DOHH2 (cell line): Measurements from ENCODE around the gene CLDN22.

Source experiments
- H3F3A ChIP-seq: fragments of 200-600 bp; sonication (generic), shearing (Covaris generic); 2 replicates; pipeline ENCODE4 v1.6.0; 2016; ENCODE audit warnings: antibody characterized with exemption, mild to moderate bottlenecking; ENCODE audit not compliant: control insufficient read depth, insufficient read depth
- H3K27ac ChIP-seq: fragments of 200-600 bp; sonication (generic); 2 replicates; pipeline ENCODE4 v1.5.1; 2014; ENCODE audit warnings: low read depth, mild to moderate bottlenecking, low read length, moderate library complexity
- H3K27me3 ChIP-seq: fragments of 200-600 bp; sonication (generic); 2 replicates; pipeline ENCODE4 v1.6.1; 2014; ENCODE audit warnings: mild to moderate bottlenecking, low read length, mixed read lengths; ENCODE audit not compliant: control insufficient read depth
- H3K36me3 ChIP-seq: fragments of 200-600 bp; sonication (generic); 2 replicates; pipeline ENCODE4 v1.6.1; 2014; ENCODE audit warnings: mild to moderate bottlenecking, low read length, moderate library complexity, mixed read lengths; ENCODE audit not compliant: control insufficient read depth
- H3K4me1 ChIP-seq: fragments of 200-600 bp; sonication (generic); 2 replicates; pipeline ENCODE4 v1.6.1; 2014; ENCODE audit warnings: mild to moderate bottlenecking, low read length, mixed read lengths; ENCODE audit not compliant: control insufficient read depth
- H3K4me2 ChIP-seq: fragments of 200-600 bp; sonication (generic); 2 replicates; pipeline ENCODE4 v1.6.0; 2014; ENCODE audit warnings: mild to moderate bottlenecking, low read length, moderate library complexity
- H3K4me3 ChIP-seq: fragments of 200-600 bp; sonication (generic); 2 replicates; pipeline ENCODE4 v1.5.1; 2014; ENCODE audit warnings: mild to moderate bottlenecking, low read length, mixed read lengths
- H3K79me2 ChIP-seq: fragments of 200-600 bp; sonication (generic); 2 replicates; pipeline ENCODE4 v1.6.1; 2014; ENCODE audit warnings: mild to moderate bottlenecking, low read length, mixed read lengths; ENCODE audit not compliant: control insufficient read depth
- H3K9me2 ChIP-seq: fragments of 200-600 bp; sonication (generic); replicated peaks from 2 replicates; pipeline ENCODE4 v1.6.1; 2014; ENCODE audit warnings: mild to moderate bottlenecking, low read length, mixed read lengths; ENCODE audit not compliant: control insufficient read depth
- H3K9me3 ChIP-seq: fragments of 200-600 bp; sonication (generic); 2 replicates; pipeline ENCODE4 v1.6.1; 2014; ENCODE audit warnings: antibody characterized with exemption, low read length, mixed read lengths; ENCODE audit not compliant: control insufficient read depth, insufficient read depth
- H4K20me1 ChIP-seq: fragments of 200-600 bp; sonication (generic); 2 replicates; pipeline ENCODE4 v1.6.0; 2014; ENCODE audit warnings: low read depth, mild to moderate bottlenecking, antibody characterized with exemption, low read length, moderate library complexity; ENCODE audit not compliant: control insufficient read depth, insufficient read depth
- EZH2phosphoT487 ChIP-seq: fragments of 200-600 bp; sonication (generic); IDR thresholded peaks from 2 replicates; pipeline ENCODE4 v1.6.1; 2017; ENCODE audit warnings: borderline replicate concordance, mild to moderate bottlenecking, antibody characterized with exemption, low read length, moderate library complexity, mixed read lengths
- TF ChIP-seq, protein P1 (sequence below): fragments of 200-600 bp; sonication (generic); IDR thresholded peaks from one replicate; pipeline ENCODE4 v1.5.1; 2014; ENCODE audit warnings: antibody characterized with exemption, mild to moderate bottlenecking, low read depth, low read length; ENCODE audit not compliant: poor library complexity, severe bottlenecking

The CLDN22 gene

DNA sequence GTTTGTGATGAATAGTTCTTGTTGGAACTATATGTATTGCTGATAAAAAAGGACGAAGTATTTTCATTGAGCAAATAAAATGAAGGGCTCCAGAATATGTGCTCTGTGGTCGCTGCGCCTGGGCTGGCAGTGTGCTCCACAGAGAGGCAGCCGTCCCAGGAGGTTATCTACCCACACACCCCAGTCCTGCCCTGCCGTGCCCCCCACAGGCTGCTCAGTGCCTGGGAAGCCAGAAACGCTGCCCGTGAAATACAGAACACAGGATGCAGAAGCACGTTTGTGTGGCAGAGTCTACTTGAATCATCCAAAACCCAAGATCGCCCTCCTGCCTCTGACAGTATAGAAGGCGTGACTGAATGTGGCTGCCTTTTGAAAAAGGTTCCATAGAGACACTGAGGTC is 1.4 kb downstream of the CLDN22 start:
- TF ChIP-seq, protein P1, sequence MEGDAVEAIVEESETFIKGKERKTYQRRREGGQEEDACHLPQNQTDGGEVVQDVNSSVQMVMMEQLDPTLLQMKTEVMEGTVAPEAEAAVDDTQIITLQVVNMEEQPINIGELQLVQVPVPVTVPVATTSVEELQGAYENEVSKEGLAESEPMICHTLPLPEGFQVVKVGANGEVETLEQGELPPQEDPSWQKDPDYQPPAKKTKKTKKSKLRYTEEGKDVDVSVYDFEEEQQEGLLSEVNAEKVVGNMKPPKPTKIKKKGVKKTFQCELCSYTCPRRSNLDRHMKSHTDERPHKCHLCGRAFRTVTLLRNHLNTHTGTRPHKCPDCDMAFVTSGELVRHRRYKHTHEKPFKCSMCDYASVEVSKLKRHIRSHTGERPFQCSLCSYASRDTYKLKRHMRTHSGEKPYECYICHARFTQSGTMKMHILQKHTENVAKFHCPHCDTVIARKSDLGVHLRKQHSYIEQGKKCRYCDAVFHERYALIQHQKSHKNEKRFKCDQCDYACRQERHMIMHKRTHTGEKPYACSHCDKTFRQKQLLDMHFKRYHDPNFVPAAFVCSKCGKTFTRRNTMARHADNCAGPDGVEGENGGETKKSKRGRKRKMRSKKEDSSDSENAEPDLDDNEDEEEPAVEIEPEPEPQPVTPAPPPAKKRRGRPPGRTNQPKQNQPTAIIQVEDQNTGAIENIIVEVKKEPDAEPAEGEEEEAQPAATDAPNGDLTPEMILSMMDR, result no peak
- no peak for TF ChIP-seq EZH2phosphoT487
- H3K4me1 ChIP-seq, result no peaks in the 10 kb centered on the region
- H3K27me3 ChIP-seq, result 0 out of 2 replicates have a peak, but pooled peaks cover 3% of the 10 kb centered on the region
- no peaks in the 10 kb centered on the region for H3K9me3 ChIP-seq
- H3K9me2 ChIP-seq, result no peaks in the 10 kb centered on the region
- no peaks in the 10 kb centered on the region for H3K79me2 ChIP-seq
- H3K4me3 ChIP-seq, result no peak overlapping the region
- no peaks in the 10 kb centered on the region for H3F3A ChIP-seq
- no peak overlapping the region for H3K27ac ChIP-seq
- H4K20me1 ChIP-seq, result no peaks in the 10 kb centered on the region
- H3K4me2 ChIP-seq, result no peak overlapping the region
- H3K36me3 ChIP-seq, result no peaks in the 10 kb centered on the region

- no peak for TF ChIP-seq EZH2phosphoT487
- TF ChIP-seq, protein P1, result no peak
- no peak overlapping the region for H3K4me2 ChIP-seq
- no peaks in the 10 kb centered on the region for H3K9me3 ChIP-seq
- H3K79me2 ChIP-seq, result no peaks in the 10 kb centered on the region
- H3K27ac ChIP-seq, result no peak overlapping the region
- H4K20me1 ChIP-seq, result no peaks in the 10 kb centered on the region
- H3K4me3 ChIP-seq, result no peak overlapping the region
- no peaks in the 10 kb centered on the region for H3F3A ChIP-seq
- 0 out of 2 replicates have a peak, but pooled peaks cover 3% of the 10 kb centered on the region for H3K27me3 ChIP-seq
- no peaks in the 10 kb centered on the region for H3K4me1 ChIP-seq
- H3K36me3 ChIP-seq, result no peaks in the 10 kb centered on the region
- no peaks in the 10 kb centered on the region for H3K9me2 ChIP-seq
Measured at GRCh38 chr4:183314806-183315205, 5.3 kb downstream of the CLDN22 start.

DNA sequence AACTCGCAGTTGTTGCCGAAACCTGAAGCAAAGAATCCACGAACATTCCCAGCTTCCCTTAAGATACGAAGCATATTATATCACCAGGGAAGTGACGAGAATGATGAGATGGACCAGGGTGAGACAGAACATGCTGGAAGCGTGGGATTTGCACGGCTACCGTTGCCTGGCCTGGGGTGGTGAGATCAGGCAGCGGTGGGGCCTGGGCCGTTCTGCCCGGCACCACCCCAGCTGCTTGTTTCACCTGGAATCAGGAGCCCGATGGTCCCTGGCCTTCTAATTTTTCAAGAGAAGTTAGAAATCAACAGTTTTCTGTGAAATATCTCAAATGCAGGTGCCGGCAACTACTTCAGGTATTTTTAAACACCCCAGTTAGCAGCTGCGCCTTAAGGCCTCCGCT is 5.7 kb downstream of the CLDN22 start:
- Histone ChIP-seq H3K4me2 (no peak overlapping the region), H4K20me1 (no peaks in the 10 kb centered on the region), H3K79me2 (no peaks in the 10 kb centered on the region), H3K9me3 (no peaks in the 10 kb centered on the region), H3K27me3 (0 out of 2 replicates have a peak, but pooled peaks cover 3% of the 10 kb centered on the region), H3K9me2 (no peaks in the 10 kb centered on the region), H3K36me3 (no peaks in the 10 kb centered on the region), H3F3A (no peaks in the 10 kb centered on the region), H3K4me3 (no peak overlapping the region), H3K27ac (no peak overlapping the region), H3K4me1 (no peaks in the 10 kb centered on the region)
- no peak for TF ChIP-seq EZH2phosphoT487
- TF ChIP-seq, protein P1, result no peak

DNA sequence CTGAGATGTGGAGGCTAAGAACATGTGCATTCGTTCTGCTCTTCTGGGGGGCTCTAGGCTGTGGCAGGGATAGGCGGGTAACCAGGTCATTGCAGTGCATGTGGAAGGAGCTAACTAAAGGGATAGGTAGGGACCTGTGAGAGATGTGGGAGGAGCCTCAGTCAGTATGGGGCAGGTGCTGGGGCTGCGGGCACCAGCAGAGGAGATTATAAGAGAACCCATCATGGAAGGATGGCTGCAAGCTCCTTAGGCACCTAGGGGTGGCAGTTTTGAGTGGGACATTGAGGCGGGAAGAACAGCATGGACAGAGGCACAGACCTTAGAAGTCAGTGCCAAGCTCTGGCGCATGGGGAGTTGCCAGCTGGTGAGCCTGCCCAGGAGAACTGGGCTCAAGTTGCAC is 7.2 kb downstream of the CLDN22 start:
- Histone ChIP-seq H3K27me3 (0 out of 2 replicates have a peak, but pooled peaks cover 3% of the 10 kb centered on the region), H3K9me3 (no peaks in the 10 kb centered on the region), H3K9me2 (no peaks in the 10 kb centered on the region), H3K4me3 (no peak overlapping the region), H3K79me2 (no peaks in the 10 kb centered on the region), H3K27ac (no peak overlapping the region), H4K20me1 (no peaks in the 10 kb centered on the region), H3K36me3 (no peaks in the 10 kb centered on the region), H3K4me1 (no peaks in the 10 kb centered on the region), H3F3A (no peaks in the 10 kb centered on the region), H3K4me2 (no peak overlapping the region)
- TF ChIP-seq, protein P1, result no peak
- no peak for TF ChIP-seq EZH2phosphoT487
